Sigmoid colon (tissue), 7 donors: ENCODE results near the gene LRPPRC. TPM values are rescaled to one million over a fixed set of nuclear protein-coding genes. Genes with fewer than 3 reads are reported as not detected.

ENCODE experiments used
- DNase-seq: peaks from one replicate; pipeline ENCODE4 v3.0.0-alpha.2; 2019
- H3K27ac ChIP-seq, 4 donors: fragments of 200-600 bp; sonication (generic); one replicate each; pipeline ENCODE4 v1.5.1; 2016 to 2019; ENCODE audit warnings: mild to moderate bottlenecking in 1 of 4
- H3K27me3 ChIP-seq, 3 donors: fragments of 200-600 bp; sonication (generic); one replicate each; pipeline ENCODE4 v1.5.1; 2019; ENCODE audit warnings: mild to moderate bottlenecking in 1 of 3
- H3K36me3 ChIP-seq, 4 donors: fragments of 200-600 bp; sonication (generic); one replicate each; pipeline ENCODE4 v1.5.1; 2016 to 2019
- H3K4me1 ChIP-seq, 4 donors: fragments of 200-600 bp; sonication (generic); one replicate each; pipeline ENCODE4 v1.5.1; 2017 to 2019
- H3K4me3 ChIP-seq, 4 donors: fragments of 200-600 bp; sonication (generic); one replicate each; pipeline ENCODE4 v1.5.1; 2017 to 2019; ENCODE audit warnings: mild to moderate bottlenecking in 2 of 4, moderate library complexity in 1 of 4
- H3K9me3 ChIP-seq, 4 donors: fragments of 200-600 bp in 3 of 4; sonication (generic) in 3 of 4; one replicate each; pipeline versions ENCODE4 v1.5.1 to v1.6.1; 2013 to 2019
- EP300 ChIP-seq, 4 donors: sonication (generic); formaldehyde crosslinking; IDR thresholded peaks; one replicate each; pipeline ENCODE4 v1.6.1; 2017; ENCODE audit warnings: antibody characterized with exemption in 4 of 4
- POLR2A ChIP-seq, 2 donors: fragments of 450-650 bp; IDR thresholded peaks; one replicate each; pipeline ENCODE4 v1.6.1; 2016; ENCODE audit warnings: antibody characterized with exemption in 2 of 2, mild to moderate bottlenecking in 2 of 2, moderate library complexity in 2 of 2
- POLR2AphosphoS5 ChIP-seq, 4 donors: sonication (generic); formaldehyde crosslinking; IDR thresholded peaks; one replicate each; pipeline ENCODE4 v1.6.1; 2017; ENCODE audit warnings: antibody characterized with exemption in 4 of 4
- WGBS, 2 donors: extraction: QIAGEN DNeasy Blood & Tissue Kit; methylation state at CpG; one replicate each; pipeline ENCODE4 v1.1.7; 2013; 5-methylcytosine and 5-hydroxymethylcytosine counted together
- intact Hi-C: fragments of 100-400 bp; cut with DNase I; formaldehyde crosslinking; loops from one replicate; pipeline ENCODE4 v1.15.1; 2023
- polyA plus RNA-seq, 3 donors: library from polyadenylated mRNA; stranded (reverse); fragments of 200-250 nt; gene quantifications; one replicate each; pipeline ENCODE4 v1.2.3, GENCODE V29; 2013
- total RNA-seq, 4 donors: library from RNA; depleted of rRNA; stranded (reverse); fragments of >200 nt; gene quantifications; one replicate each; pipeline ENCODE4 v1.1.0, GENCODE V29; 2016
- TF ChIP-seq, protein P1 (sequence below), 4 experiments: fragments of 450-650 bp in 3 of 4; fragments of 200-600 bp in 1 of 4; IDR thresholded peaks; one replicate each; pipeline ENCODE4 v1.5.1; 2016 to 2019; ENCODE audit warnings: antibody characterized with exemption in 4 of 4, mild to moderate bottlenecking in 3 of 4, moderate library complexity in 2 of 4
- donor health status: healthy with polysubstance abuse.
- donor health status: Bipolar disorder and iron deficiency.
- donor health status: healthy.

The LRPPRC gene
- total and polyA plus RNA-seq, 7 donors, result 22.2 to 65.7 (median 49.7) TPM

DNA sequence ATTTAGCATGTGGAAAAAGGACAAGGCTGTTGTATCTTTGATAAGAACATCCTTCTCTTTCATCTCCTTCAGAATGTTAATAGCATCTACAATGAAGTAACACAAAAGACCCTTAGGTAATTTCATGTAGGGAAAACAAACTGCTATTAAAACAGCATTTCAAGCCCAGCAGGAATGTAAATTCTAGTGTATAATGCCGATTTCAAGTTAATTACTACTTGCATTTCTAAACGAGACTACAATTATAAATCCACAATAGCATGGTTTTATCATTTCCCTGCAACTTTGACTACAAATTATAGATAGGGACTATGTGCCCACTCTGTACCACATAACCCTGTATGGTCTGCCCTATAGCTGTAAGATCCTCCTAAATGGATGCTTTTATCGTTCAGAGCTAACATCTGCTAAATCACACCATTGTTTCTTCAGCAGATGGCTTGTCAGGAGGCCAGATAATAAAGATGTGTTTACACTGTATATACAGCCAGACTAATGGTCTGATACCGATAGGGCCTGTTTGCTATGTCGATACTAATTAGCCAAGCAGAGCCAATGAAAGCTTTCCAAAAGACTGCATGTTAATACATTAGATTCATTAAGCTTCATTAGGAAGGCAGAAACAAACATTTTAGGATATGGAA is 51.9 kb downstream of the LRPPRC start:
- intact Hi-C loops, result no loop called here
- no peaks in the 10 kb centered on the region for H3K4me1 ChIP-seq
- no peak for DNase-seq
- 18 to 61% methylated on average over 5 of the region's 5 CpGs for WGBS, 2 donors
- H3K4me3 ChIP-seq, result no peak overlapping the region
- no peaks in the 10 kb centered on the region for H3K9me3 ChIP-seq
- no peak overlapping the region for H3K27ac ChIP-seq
- peaks cover 4 to 65% (median 15%) of the 10 kb centered on the region in 4 donors for H3K36me3 ChIP-seq
- TF ChIP-seq POLR2A (IDR thresholded peaks at IDR 0.05) (no peak), POLR2AphosphoS5 (IDR thresholded peaks at IDR 0.05) (no peak), EP300 (IDR thresholded peaks at IDR 0.05) (no peak)
- TF ChIP-seq, protein P1, sequence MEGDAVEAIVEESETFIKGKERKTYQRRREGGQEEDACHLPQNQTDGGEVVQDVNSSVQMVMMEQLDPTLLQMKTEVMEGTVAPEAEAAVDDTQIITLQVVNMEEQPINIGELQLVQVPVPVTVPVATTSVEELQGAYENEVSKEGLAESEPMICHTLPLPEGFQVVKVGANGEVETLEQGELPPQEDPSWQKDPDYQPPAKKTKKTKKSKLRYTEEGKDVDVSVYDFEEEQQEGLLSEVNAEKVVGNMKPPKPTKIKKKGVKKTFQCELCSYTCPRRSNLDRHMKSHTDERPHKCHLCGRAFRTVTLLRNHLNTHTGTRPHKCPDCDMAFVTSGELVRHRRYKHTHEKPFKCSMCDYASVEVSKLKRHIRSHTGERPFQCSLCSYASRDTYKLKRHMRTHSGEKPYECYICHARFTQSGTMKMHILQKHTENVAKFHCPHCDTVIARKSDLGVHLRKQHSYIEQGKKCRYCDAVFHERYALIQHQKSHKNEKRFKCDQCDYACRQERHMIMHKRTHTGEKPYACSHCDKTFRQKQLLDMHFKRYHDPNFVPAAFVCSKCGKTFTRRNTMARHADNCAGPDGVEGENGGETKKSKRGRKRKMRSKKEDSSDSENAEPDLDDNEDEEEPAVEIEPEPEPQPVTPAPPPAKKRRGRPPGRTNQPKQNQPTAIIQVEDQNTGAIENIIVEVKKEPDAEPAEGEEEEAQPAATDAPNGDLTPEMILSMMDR (IDR thresholded peaks at IDR 0.05), result no peak
- no peaks in the 10 kb centered on the region for H3K27me3 ChIP-seq

DNA sequence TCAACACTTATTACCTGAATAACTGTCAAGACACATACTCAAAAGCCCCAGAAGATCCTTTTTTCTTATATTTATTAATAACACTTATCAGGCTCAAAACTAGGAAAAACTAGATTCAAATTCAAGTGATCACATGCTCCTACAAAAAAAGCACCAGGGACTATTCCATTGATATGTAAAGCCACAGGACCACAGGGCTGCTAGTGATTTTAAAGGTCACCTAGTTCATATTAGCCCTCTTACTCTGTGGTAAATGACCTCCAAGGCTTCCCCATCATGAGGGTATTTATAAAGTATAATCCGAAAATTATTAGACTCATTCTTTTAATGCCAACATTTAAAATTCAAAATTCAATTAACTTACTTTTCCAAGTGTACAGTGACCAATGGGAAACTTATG is 52.5 kb downstream of the LRPPRC start:
- no peak overlapping the region for H3K4me3 ChIP-seq
- H3K27me3 ChIP-seq, result no peaks in the 10 kb centered on the region
- TF ChIP-seq POLR2AphosphoS5 (IDR thresholded peaks at IDR 0.05), result no peak
- TF ChIP-seq EP300 (IDR thresholded peaks at IDR 0.05), result no peak
- TF ChIP-seq, protein P1 (IDR thresholded peaks at IDR 0.05), result no peak
- no peak for TF ChIP-seq POLR2A (IDR thresholded peaks at IDR 0.05)
- peaks cover 4 to 62% (median 14%) of the 10 kb centered on the region in 4 donors for H3K36me3 ChIP-seq
- no peaks in the 10 kb centered on the region for H3K9me3 ChIP-seq
- DNase-seq, result no peak
- intact Hi-C loops, result no loop called here
- H3K27ac ChIP-seq, result no peak overlapping the region
- H3K4me1 ChIP-seq, result no peaks in the 10 kb centered on the region
- 89 to 97% methylated on average over 1 of the region's 1 CpG for WGBS, 2 donors

DNA sequence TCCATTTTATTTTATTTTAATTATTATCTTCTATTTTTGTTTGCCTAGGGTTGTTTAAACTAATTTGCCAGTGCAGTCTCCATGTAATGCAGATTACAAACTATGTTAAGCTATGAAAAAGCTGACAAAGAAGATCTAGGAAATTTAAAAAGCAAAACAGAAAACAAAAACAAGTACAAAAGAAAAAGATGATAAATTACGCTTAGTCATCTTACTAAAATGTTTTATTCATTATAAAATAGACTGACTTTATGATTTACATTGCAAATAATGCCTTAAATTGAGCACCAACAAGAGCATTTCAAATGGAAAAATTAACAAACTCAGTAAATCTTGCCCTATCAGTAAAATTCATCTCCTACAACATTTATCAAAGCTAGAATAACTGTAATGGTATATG is 52.9 kb downstream of the LRPPRC start:
- intact Hi-C loops, result no loop called here
- no peak overlapping the region for H3K4me3 ChIP-seq
- H3K27me3 ChIP-seq, result no peaks in the 10 kb centered on the region
- WGBS, 2 donors, result 95 to 97% methylated on average over 1 of the region's 1 CpG
- H3K4me1 ChIP-seq, result no peaks in the 10 kb centered on the region
- no peak for TF ChIP-seq POLR2A (IDR thresholded peaks at IDR 0.05)
- TF ChIP-seq, protein P1 (IDR thresholded peaks at IDR 0.05), result no peak
- TF ChIP-seq POLR2AphosphoS5 (IDR thresholded peaks at IDR 0.05), result no peak
- no peak for TF ChIP-seq EP300 (IDR thresholded peaks at IDR 0.05)
- no peak for DNase-seq
- peaks cover 4 to 58% (median 12%) of the 10 kb centered on the region in 4 donors for H3K36me3 ChIP-seq
- H3K27ac ChIP-seq, result no peak overlapping the region
- H3K9me3 ChIP-seq, result no peaks in the 10 kb centered on the region

DNA sequence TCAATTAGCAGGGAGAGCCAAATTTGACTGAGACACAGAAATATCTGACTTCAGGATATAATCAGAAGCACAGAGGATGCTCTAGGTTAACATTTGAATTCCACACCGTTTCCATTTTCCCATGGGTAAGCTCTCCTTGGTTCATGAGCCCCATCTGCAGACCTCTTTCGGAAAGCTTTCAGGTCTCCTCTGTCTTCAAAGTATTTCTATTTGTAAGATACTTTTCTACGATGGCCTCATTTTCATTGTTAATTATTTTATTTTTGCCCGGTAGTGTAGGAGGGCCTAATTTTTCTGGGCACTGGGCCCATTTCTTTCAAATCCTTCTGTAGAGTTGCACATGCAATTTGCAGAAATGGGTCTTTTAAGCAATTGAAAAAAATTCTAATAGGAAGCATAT is 53.8 kb downstream of the LRPPRC start:
- TF ChIP-seq POLR2AphosphoS5 (IDR thresholded peaks at IDR 0.05) (no peak), POLR2A (IDR thresholded peaks at IDR 0.05) (no peak)
- TF ChIP-seq, protein P1 (IDR thresholded peaks at IDR 0.05), result no peak
- peaks cover 0 to 49% (median 9%) of the 10 kb centered on the region in 4 donors for H3K36me3 ChIP-seq
- H3K27me3 ChIP-seq, result no peaks in the 10 kb centered on the region
- no peaks in the 10 kb centered on the region for H3K4me1 ChIP-seq
- WGBS, 2 donors, result 77 to 86% methylated on average over 4 of the region's 4 CpGs
- no peaks in the 10 kb centered on the region for H3K9me3 ChIP-seq
- H3K4me3 ChIP-seq, result no peak overlapping the region
- H3K27ac ChIP-seq, result no peak overlapping the region
- no peak for DNase-seq
- intact Hi-C loops, result no loop called here

DNA sequence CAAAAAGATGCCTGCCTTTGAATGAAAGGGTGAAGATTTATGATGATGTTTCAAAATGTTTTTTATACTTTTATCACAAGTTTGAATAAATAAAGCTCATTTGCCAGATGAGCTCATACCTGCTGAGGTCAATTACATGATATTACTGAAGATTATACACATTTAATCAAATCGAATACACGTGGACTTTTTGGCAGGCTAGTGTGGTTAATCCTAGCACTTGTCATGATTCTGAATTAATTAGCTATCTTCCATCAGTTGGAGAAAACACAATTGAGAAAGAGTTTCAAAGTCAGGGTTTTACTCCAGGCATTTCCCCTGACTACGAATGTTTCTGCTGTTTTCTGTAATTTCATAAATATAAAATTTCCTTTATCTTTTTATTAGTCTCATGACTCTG is 54.4 kb downstream of the LRPPRC start:
- H3K36me3 ChIP-seq, result peaks cover 0 to 44% (median 8%) of the 10 kb centered on the region in 4 donors
- 55 to 84% methylated on average over 3 of the region's 3 CpGs for WGBS, 2 donors
- intact Hi-C loops, result no loop called here

More for the DNA sequence above, 54.4 kb downstream of the LRPPRC start:
- no peak for DNase-seq
- Histone ChIP-seq H3K9me3 (no peaks in the 10 kb centered on the region), H3K27me3 (no peaks in the 10 kb centered on the region), H3K4me1 (no peaks in the 10 kb centered on the region), H3K27ac (no peak overlapping the region), H3K4me3 (no peak overlapping the region)
- TF ChIP-seq POLR2AphosphoS5 (IDR thresholded peaks at IDR 0.05) (no peak), EP300 (IDR thresholded peaks at IDR 0.05) (no peak), POLR2A (IDR thresholded peaks at IDR 0.05) (no peak)
- TF ChIP-seq, protein P1 (IDR thresholded peaks at IDR 0.05), result no peak
